OCI-M2 (cell line): ENCODE measurements around the gene ANAPC2.

Source experiments
- DNase-seq: peaks from one replicate; lab custom pipeline; 2025; ENCODE audit not compliant: unreplicated experiment; lab: John Stamatoyannopoulos, UW

Gene ANAPC2

GRCh38 chr9:137227853-137228505 is 39.6 kb upstream of the ANAPC2 start:
- DNase-seq, result no peak

DNA sequence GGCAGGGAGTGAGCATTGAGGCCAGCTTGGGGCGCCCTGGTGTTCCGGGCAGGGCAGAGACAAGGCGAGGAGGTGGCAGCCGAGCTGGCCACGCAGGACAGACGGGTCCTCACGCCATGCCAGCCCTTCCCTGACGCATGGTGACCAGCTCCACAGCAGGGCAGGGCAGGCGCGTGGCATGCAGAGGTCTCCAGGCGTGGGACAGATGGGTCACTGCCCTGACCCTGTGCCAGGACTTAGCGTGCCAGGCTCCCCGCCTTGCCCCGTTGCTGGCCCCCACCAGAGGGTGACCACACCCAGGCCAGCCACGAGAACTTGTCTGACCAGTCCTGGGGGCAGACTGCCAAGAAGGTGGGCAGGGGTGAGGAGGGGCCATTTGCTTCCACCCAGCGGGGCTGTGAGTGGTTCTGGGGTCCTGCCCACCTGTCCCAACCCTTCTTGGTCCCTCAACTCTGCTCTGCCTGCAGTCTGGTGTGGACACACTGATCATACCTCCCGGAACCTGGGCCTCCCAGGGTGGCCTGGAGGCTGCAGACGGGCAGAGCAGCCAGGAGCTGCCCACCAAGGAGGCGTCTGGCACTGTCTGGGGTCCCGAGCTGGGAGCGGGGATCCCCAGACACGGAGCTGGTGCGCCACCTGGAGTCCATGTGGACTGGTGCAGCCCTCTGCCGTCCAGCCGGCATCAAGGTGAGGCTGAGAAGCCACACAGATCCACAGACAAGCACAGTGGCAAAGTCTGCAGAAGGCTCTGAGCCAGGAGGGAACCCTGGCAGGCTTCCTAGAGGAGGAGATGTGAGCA is 38.9 kb upstream of the ANAPC2 start, which contains the start of gene RNF224:
Gene RNF224, plus strand, starts transcription at position 449 of the 799 bp plus-strand sequence. CDS start 834 bp downstream, outside the sequence.
- peak; percentile 22 for DNase-seq

DNA sequence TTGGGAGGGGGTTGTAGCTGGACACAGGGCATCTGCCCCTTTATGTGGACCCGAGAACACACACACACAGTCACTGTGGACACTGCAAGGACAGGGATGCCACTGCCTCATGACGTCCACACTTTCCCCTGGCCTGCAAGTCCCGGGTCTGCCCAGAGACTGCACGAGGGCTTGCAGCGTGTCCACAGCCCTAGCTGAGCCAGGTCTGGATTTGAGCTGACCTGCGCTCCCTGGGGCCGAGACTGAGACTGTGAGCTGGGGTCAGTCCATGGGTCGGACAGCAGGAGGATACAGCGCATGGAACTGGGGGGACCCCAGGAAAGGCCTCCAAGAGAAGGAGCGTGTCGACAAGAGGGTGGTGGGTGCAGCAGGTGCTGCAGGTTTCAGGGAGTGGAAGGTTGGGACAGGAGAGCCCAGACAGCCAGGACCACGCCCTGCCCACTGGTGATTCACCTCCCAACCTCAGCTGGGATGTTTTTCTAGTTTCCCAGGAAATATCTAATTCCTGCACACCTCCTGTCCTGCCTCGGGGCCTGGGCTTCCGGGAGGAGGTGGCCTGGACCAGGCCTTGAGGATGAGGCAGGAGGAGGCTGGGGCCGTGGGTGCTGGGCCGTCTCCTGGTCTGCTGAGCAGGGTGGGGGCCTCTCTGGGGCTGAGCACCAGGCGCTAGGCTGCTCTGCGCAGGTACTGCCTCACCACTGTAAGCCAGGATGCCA is 38.1 kb upstream of the ANAPC2 start:
- DNase-seq, result no peak

DNA sequence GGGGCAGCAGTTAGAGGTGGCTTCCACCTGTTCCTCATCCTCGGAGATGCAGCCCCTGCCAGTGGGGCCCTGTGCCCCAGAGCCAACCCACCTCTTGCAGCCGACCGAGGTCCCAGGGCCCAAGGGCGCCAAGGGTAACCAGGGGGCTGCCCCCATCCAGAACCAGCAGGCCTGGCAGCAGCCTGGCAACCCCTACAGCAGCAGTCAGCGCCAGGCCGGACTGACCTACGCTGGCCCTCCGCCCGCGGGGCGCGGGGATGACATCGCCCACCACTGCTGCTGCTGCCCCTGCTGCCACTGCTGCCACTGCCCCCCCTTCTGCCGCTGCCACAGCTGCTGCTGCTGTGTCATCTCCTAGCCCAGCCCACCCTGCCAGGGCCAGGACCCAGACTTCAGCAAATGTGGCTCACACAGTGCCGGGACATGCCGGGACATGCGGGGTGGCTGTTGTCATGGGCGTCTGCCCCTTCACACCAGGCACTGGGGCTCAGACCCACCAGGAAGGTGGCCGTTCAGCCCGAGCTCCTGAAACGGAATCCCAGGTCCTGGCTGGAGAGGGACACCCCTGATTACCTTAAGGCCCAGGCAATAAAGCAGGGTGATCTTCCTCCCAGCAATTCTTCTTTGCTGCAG is 37.5 kb upstream of the ANAPC2 start:
- no peak for DNase-seq

GRCh38 chr9:137224830-137225694 is 36.7 kb upstream of the ANAPC2 start, which contains the start of gene CYSRT1:
Gene CYSRT1 (plus strand): TSS chr9:137225174. CDS start chr9:137225622, 448 bp downstream.
- DNase-seq, result no peak

DNA sequence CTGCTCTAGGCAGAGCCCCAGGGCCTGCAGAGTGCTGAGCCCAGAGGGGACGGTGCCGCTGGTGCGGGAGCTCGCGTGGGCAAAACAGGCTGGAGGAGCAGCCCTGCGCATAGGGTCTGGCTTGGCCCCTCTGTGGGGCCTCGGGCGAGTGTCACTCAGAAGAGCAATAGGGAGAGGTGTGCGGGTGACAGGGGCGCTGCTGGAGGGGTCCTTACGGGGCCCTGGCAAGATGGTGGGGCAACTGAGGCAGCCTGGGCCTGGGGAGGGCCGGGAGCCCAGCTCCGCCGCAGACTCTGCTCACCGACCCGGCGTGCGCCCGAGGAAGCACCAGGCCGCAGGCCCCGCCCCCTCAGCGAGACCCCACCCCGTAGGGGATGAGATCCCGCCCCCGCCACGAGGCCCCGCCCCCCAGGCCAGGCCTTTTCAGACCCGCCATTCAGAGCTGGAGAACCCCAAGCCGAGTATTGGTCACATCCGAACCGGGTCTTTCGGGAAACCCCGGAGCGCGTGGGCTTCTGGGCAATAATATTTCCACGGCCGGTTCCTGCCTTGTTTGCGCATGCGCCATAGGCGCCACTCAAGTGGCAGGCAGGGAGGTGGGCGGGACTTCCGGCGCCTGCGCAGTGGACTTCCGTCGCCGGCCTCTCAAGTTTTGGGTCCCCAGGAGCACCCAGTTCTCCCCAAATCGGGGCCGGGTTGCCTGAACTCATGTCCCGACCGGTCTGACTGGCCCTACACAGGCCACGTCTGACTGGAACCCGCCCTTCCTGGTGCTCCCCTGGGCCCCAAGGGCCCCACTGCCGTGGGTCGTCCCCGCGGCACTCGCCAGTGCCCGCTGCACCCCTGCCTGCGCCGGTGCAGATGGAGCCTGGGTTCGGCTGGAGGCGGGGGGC is 35.0 kb upstream of the ANAPC2 start:
- DNase-seq, result peak; percentile 82

DNA sequence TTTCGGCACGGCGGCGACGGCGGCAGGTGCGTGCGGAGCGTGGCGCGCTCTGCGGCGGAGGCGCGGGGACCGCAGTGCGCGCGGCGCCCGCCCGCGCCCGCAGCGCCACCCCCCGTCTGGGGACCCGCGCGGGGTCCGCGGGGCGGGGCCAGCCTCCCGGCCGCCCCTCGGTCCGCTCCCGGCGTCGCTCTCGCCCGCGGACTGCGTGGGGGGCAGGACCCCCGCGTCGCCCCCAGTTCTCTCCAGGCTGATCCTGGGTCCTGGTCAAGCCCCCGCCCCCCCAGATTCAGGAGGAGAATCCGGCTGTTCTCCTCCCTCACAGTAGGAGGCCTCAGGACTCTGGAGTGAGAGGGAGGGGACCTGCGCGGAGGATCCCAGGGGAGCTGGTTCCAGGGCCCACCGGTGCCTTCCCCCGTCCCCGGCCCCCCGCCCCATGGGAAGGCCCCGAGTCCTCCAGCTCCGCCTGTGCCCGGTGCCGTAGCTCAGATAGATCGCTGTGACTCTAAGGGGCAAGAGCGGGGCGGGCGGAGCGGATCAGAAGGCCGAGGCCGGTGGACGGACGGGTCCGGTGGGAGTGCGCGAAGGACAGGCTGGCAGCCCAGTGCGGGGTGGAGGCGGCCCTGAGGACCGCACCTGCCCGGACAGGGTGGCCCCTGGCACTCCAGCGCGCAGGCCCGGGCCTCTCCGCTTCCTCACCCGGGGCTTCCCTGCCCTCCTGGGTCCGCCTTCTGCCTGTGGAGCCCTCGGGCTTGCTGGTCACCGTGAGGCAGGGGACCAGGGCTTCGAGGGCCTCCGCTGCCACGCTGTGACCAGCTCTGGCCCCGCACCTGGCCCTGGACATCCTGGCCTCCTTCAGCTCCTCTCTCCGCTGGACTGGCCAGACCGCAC is 34.1 kb upstream of the ANAPC2 start, which contains the start of gene RNF208:
Gene RNF208, minus strand, starts transcription at position 51 of the 888 bp plus-strand sequence. CDS start 1,028 bp downstream, outside the sequence.
- no peak for DNase-seq

DNA sequence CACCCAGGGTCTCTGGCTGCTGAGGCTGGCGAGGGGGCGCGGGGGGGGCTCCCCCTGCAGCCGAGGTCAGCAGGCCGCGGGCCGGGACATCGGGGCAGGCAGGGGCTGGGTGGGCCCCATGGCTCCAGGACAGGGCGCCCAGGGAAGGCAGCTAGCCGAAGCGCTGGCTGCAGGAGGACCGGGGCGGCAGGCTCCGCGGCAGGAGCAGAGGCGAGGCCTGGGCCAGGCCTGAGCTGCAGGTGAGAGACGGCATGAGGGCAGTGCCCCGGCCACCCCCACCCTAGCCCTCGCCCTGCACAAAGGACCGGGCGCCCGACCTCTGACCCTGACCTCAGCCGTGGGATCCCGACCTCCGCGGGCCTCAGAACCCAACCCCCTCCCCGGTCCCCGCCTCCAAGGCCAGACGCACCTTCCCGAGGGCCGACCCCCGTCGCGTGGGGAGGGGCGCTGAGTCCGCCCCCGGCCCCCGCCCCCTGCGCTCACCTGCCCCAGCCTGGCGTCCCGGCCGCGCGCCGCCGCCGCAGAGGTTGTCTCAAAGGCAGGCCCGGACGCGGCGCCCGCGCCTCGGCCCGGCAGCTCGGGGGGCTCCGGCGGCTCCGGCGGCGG is 33.2 kb upstream of the ANAPC2 start:
- DNase-seq, result no peak

- DNase-seq, result no peak
Measured at GRCh38 chr9:137221095-137221505, 32.7 kb upstream of the ANAPC2 start.

GRCh38 chr9:137220317-137221094 is 32.1 kb upstream of the ANAPC2 start:
- no peak for DNase-seq

GRCh38 chr9:137219757-137220316 is 31.5 kb upstream of the ANAPC2 start:
- no peak for DNase-seq

DNA sequence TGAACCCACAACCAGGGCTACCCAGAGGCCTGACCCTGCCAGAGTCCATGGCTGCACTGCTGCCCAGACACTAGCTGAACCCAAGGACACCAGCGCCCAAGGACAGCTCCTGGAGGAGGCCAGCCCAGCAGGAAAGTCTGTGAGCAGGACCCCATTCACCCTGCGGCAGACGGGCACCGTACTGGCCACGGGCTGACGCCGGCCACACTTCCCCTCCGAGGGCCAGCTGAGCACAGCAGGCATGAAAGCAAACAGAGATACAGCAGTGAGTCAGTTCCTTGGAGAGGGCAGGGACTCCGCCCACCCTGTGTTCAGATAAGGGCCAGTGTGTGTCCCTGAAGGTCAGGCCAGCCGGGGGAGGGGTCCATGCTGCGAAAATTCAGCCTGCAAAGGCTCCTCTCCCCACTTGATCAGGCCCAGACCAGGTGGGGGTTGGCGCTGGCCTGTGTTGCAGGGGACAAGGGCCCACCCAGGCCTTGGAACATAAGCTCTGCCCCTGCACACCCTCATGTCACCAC is 30.5 kb upstream of the ANAPC2 start:
- DNase-seq, result peak; percentile 5

- DNase-seq, result no peak
Measured at GRCh38 chr9:137218212-137218753, 29.9 kb upstream of the ANAPC2 start.

- DNase-seq, result no peak
Measured at GRCh38 chr9:137217276-137218211, 29.2 kb upstream of the ANAPC2 start.
